Measurements from ENCODE around the gene WDR82. TPM values are rescaled to one million over a fixed set of nuclear protein-coding genes. Genes with fewer than 3 reads are reported as not detected.

Gene WDR82
- total and polyA plus RNA-seq, 2 of the 4 experiments (the other 2 are of a cell fraction), result 38.1 to 68.1 TPM

DNA sequence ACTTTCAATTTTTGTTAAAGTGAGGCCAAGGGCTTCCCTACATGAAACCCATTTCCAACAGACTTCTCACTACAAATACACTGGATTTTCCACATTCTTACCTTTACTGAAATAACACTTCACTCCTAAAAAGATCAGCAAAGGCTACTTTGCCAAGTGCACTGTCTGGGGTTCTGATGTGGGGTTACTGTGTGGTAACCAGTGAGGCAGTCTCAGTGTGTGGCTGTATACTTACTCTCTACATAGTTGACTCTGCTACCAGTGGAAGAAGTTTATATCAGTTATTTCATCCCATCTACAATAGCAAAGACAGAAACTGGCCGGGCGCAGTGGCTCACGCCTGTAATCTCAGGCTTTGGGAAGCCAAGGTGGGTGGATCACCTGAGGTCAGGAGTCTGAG, 5.6 kb downstream of the WDR82 start:
- no peak overlapping the region for H2BK5ac ChIP-seq (ENCODE audit: low read depth, low read length, poor library complexity, severe bottlenecking)
- H2BK20ac ChIP-seq (ENCODE audit: low read depth, low read length), result no peak overlapping the region
- in situ Hi-C loops (cut with MboI; ENCODE audit: low sequenced_read_pairs) (no loop called here), dilution Hi-C loops (cut with HindIII; ENCODE audit: low sequenced_read_pairs, unreplicated experiment) (no loop called here), intact Hi-C loops (cut with micrococcal nuclease) (no loop called here)
- no TSS peak for BruUV-seq (replicated peaks)
- no CpG with 5 or more reads among the region's 3 CpGs for WGBS, 2 experiments (ENCODE audit: extremely low coverage in 2 of 2, insufficient read length in 1 of 2)
- no peak overlapping the region for H2BK120ac ChIP-seq (ENCODE audit: low read depth, low read length)
- peaks cover 9% of the 10 kb centered on the region; the same call in 1 of the 2 replicates for H3K4me1 ChIP-seq (ENCODE audit: control insufficient read depth, insufficient read depth, low read length)
- no peaks in the 10 kb centered on the region for H3K27me3 ChIP-seq (ENCODE audit: control insufficient read depth, insufficient read depth, low read length)
- no peak overlapping the region for H3K18ac ChIP-seq (ENCODE audit: low read depth, low read length)
- H3K36me3 ChIP-seq (ENCODE audit: control insufficient read depth, insufficient read depth, low read length), result peaks cover 25% of the 10 kb centered on the region
- H2AK5ac ChIP-seq (ENCODE audit: low read depth, low read length), result no peak overlapping the region
- no peak overlapping the region for H4K8ac ChIP-seq (ENCODE audit: low read depth in 2 of 2, low read length in 2 of 2)
- TF ChIP-seq MAZ (IDR thresholded peaks at IDR 0.05; ENCODE audit: borderline replicate concordance, low read depth, low read length) (no peak), BHLHE40 (IDR thresholded peaks at IDR 0.05; ENCODE audit: low read depth, low read length) (no peak), MAFK (IDR thresholded peaks at IDR 0.05; ENCODE audit: low read depth, low read length) (no peak), RAD21 (IDR thresholded peaks at IDR 0.05; ENCODE audit: low read length) (no peak), MXI1 (IDR thresholded peaks at IDR 0.05; ENCODE audit: borderline replicate concordance, low read depth, low read length) (no peak), CEBPB (IDR thresholded peaks at IDR 0.05; ENCODE audit: low read depth, low read length) (no peak), CHD1 (IDR thresholded peaks at IDR 0.05; ENCODE audit: low read depth, low read length) (no peak), POLR2A (IDR thresholded peaks at IDR 0.05; ENCODE audit: low read depth, low read length) (no peak), NFE2L2 (IDR thresholded peaks at IDR 0.05; ENCODE audit: low read depth, low read length) (no peak), SMC3 (IDR thresholded peaks at IDR 0.05; ENCODE audit: low read depth, low read length) (no peak)
- TF ChIP-seq, protein P1, sequence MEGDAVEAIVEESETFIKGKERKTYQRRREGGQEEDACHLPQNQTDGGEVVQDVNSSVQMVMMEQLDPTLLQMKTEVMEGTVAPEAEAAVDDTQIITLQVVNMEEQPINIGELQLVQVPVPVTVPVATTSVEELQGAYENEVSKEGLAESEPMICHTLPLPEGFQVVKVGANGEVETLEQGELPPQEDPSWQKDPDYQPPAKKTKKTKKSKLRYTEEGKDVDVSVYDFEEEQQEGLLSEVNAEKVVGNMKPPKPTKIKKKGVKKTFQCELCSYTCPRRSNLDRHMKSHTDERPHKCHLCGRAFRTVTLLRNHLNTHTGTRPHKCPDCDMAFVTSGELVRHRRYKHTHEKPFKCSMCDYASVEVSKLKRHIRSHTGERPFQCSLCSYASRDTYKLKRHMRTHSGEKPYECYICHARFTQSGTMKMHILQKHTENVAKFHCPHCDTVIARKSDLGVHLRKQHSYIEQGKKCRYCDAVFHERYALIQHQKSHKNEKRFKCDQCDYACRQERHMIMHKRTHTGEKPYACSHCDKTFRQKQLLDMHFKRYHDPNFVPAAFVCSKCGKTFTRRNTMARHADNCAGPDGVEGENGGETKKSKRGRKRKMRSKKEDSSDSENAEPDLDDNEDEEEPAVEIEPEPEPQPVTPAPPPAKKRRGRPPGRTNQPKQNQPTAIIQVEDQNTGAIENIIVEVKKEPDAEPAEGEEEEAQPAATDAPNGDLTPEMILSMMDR (conservative IDR thresholded peaks at IDR 0.05; ENCODE audit: low read depth, low read length), result no peak
- TF ChIP-seq, protein P2, sequence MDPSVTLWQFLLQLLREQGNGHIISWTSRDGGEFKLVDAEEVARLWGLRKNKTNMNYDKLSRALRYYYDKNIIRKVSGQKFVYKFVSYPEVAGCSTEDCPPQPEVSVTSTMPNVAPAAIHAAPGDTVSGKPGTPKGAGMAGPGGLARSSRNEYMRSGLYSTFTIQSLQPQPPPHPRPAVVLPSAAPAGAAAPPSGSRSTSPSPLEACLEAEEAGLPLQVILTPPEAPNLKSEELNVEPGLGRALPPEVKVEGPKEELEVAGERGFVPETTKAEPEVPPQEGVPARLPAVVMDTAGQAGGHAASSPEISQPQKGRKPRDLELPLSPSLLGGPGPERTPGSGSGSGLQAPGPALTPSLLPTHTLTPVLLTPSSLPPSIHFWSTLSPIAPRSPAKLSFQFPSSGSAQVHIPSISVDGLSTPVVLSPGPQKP (IDR thresholded peaks at IDR 0.05; ENCODE audit: borderline replicate concordance, low read depth, low read length), result no peak
- H4K5ac ChIP-seq (ENCODE audit: low read depth, low read length), result no peak overlapping the region
- DNase-seq (no peak), ATAC-seq (ENCODE audit: low read depth) (no peak)
- peaks cover 11% of the 10 kb centered on the region; the same call in 1 of the 2 replicates for H3K9me1 ChIP-seq (ENCODE audit: insufficient read depth, low read length)
- no peak overlapping the region for H3K56ac ChIP-seq (ENCODE audit: extremely low read depth, insufficient read depth, low read length)
- CTCF ChIA-PET, result no interaction called here
- H4K20me1 ChIP-seq (ENCODE audit: insufficient read depth, low read length), result peaks cover 92% of the 10 kb centered on the region
- H2BK15ac ChIP-seq (ENCODE audit: low read depth, low read length), result no peak overlapping the region
- no peak overlapping the region for H3K4ac ChIP-seq (ENCODE audit: low read depth, low read length)
- no peak overlapping the region for H3K4me2 ChIP-seq (ENCODE audit: low read depth, low read length)
- H3K23ac ChIP-seq (ENCODE audit: low read depth, low read length), result no peak overlapping the region
- no peak overlapping the region for H3K9ac ChIP-seq (ENCODE audit: low read depth, low read length)
- no peaks in the 10 kb centered on the region for H3K9me3 ChIP-seq (ENCODE audit: control insufficient read depth, insufficient read depth, low read length)
- H3K14ac ChIP-seq (replicated peaks; ENCODE audit: low read depth, low read length), result no peak overlapping the region
- peaks cover 6 to 33% of the 10 kb centered on the region in 2 experiments for H3K79me1 ChIP-seq (ENCODE audit: low read depth in 1 of 2, low read length in 2 of 2)
- no peak overlapping the region for H2AK9ac ChIP-seq (replicated peaks; ENCODE audit: low read depth, low read length, poor library complexity)
- no peak overlapping the region for H3K27ac ChIP-seq (ENCODE audit: insufficient read depth, low read length)
- H2AFZ ChIP-seq (replicated peaks; ENCODE audit: low read length, poor library complexity), result no peak overlapping the region
- H3K4me3 ChIP-seq (ENCODE audit: insufficient read depth, low read depth, low read length), result no peak overlapping the region
- POLR2A ChIA-PET (ENCODE audit: unreplicated experiment), result no interaction called here
- no peak overlapping the region for H4K91ac ChIP-seq (ENCODE audit: insufficient read depth, low read depth, low read length)

Measured in IMR-90 (cell line).